IMR-90 (cell line): Measurements from ENCODE around the gene CELSR2. TPM values are rescaled to one million over a fixed set of nuclear protein-coding genes. Genes with fewer than 3 reads are reported as not detected.
A peak's percentile ranks its signal among the peaks of the same experiment; 100 is the strongest.

Experiments used
- ATAC-seq: fragments of 200-7000 bp; cut with Tn5 transposase; 2 replicates; pipeline ENCODE4 v1.9.1; 2020; ENCODE audit warnings: low read depth, mild to moderate bottlenecking, moderate library complexity
- BruUV-seq: library from RNA; stranded (reverse); fragments of 400-500 nt; replicated peaks from 2 replicates; lab custom pipeline; 2021; lab: Mats Ljungman, UMichigan
- CTCF ChIA-PET: fragments of 300-600 bp; formaldehyde crosslinking; extraction: SDS; loops from one replicate; lab custom pipeline; 2021; ENCODE audit warnings: antibody characterized with exemption; lab: Yijun Ruan, JAX
- POLR2A ChIA-PET: fragments of 300-600 bp; sonication (Branson Sonifier 250); formaldehyde crosslinking; loops from one replicate; lab custom pipeline; 2022; ENCODE audit warnings: antibody characterized with exemption; ENCODE audit not compliant: unreplicated experiment; lab: Charles Lee
- DNase-seq: peaks from one replicate; pipeline ENCODE4 v3.0.0; 2013
- H2AFZ ChIP-seq: replicated peaks from 2 replicates; pipeline ENCODE3; 2013; ENCODE audit warnings: low read length, mild to moderate bottlenecking; ENCODE audit not compliant: poor library complexity
- H2AK5ac ChIP-seq: 2 replicates; pipeline ENCODE4 v1.6.1; 2013; ENCODE audit warnings: low read depth, low read length, inconsistent platforms
- H2AK9ac ChIP-seq: replicated peaks from 2 replicates; pipeline ENCODE3; 2013; ENCODE audit warnings: mild to moderate bottlenecking, low read depth, low read length, moderate library complexity; ENCODE audit not compliant: poor library complexity
- H2BK120ac ChIP-seq: 2 replicates; pipeline ENCODE4 v1.6.1; 2013; ENCODE audit warnings: low read depth, low read length, inconsistent platforms
- H2BK15ac ChIP-seq: 3 replicates; pipeline ENCODE4 v1.6.1; 2013; ENCODE audit warnings: low read depth, low read length, inconsistent platforms
- H2BK20ac ChIP-seq: 2 replicates; pipeline ENCODE4 v1.6.1; 2013; ENCODE audit warnings: low read depth, mild to moderate bottlenecking, inconsistent platforms, low read length, moderate library complexity
- H2BK5ac ChIP-seq: 2 replicates; pipeline ENCODE4 v1.6.1; 2013; ENCODE audit warnings: mild to moderate bottlenecking, low read depth, low read length, inconsistent platforms; ENCODE audit not compliant: poor library complexity, severe bottlenecking
- H3K14ac ChIP-seq: replicated peaks from 2 replicates; pipeline ENCODE4 v1.6.1; 2013; ENCODE audit warnings: low read depth, low read length, inconsistent platforms
- H3K18ac ChIP-seq: 2 replicates; pipeline ENCODE4 v1.6.1; 2013; ENCODE audit warnings: low read depth, low read length, control low read depth
- H3K23ac ChIP-seq: 2 replicates; pipeline ENCODE4 v1.6.1; 2013; ENCODE audit warnings: low read depth, low read length, inconsistent platforms
- H3K27ac ChIP-seq: 2 replicates; pipeline ENCODE4 v1.5.1; 2013; ENCODE audit warnings: mild to moderate bottlenecking, control low read depth, low read length; ENCODE audit not compliant: insufficient read depth
- H3K27me3 ChIP-seq: 2 replicates; pipeline ENCODE4 v1.6.1; 2013; ENCODE audit warnings: low read length; ENCODE audit not compliant: control insufficient read depth, insufficient read depth
- H3K36me3 ChIP-seq: 2 replicates; pipeline ENCODE4 v1.6.1; 2013; ENCODE audit warnings: low read length, mixed read lengths; ENCODE audit not compliant: control insufficient read depth, insufficient read depth
- H3K4ac ChIP-seq: 2 replicates; pipeline ENCODE4 v1.6.1; 2013; ENCODE audit warnings: low read depth, low read length, inconsistent platforms
- H3K4me1 ChIP-seq: 2 replicates; pipeline ENCODE4 v1.6.1; 2013; ENCODE audit warnings: low read length, mixed read lengths; ENCODE audit not compliant: control insufficient read depth, insufficient read depth
- H3K4me2 ChIP-seq: 2 replicates; pipeline ENCODE4 v1.6.1; 2013; ENCODE audit warnings: low read depth, mild to moderate bottlenecking, control low read depth, low read length, moderate library complexity
- H3K4me3 ChIP-seq: 2 replicates; pipeline ENCODE4 v1.5.1; 2013; ENCODE audit warnings: low read depth, mild to moderate bottlenecking, control low read depth, low read length, moderate library complexity; ENCODE audit not compliant: insufficient read depth
- H3K56ac ChIP-seq: 2 replicates; pipeline ENCODE4 v1.6.1; 2013; ENCODE audit warnings: low read length, inconsistent platforms; ENCODE audit not compliant: insufficient read depth; ENCODE audit errors: extremely low read depth
- H3K79me1 ChIP-seq, 2 experiments: 2 replicates each; pipeline ENCODE4 v1.6.1; 2013; ENCODE audit warnings: low read length in 2 of 2, inconsistent platforms in 1 of 2, low read depth in 1 of 2
- H3K9ac ChIP-seq: 2 replicates; pipeline ENCODE4 v1.6.1; 2013; ENCODE audit warnings: low read depth, low read length, control low read depth
- H3K9me1 ChIP-seq: 2 replicates; pipeline ENCODE4 v1.6.1; 2013; ENCODE audit warnings: low read length, inconsistent platforms; ENCODE audit not compliant: insufficient read depth
- H3K9me3 ChIP-seq: 2 replicates; pipeline ENCODE4 v1.6.1; 2013; ENCODE audit warnings: low read length; ENCODE audit not compliant: control insufficient read depth, insufficient read depth
- H4K20me1 ChIP-seq: 2 replicates; pipeline ENCODE4 v1.6.1; 2013; ENCODE audit warnings: low read length, inconsistent platforms; ENCODE audit not compliant: insufficient read depth
- H4K5ac ChIP-seq: 2 replicates; pipeline ENCODE4 v1.6.1; 2013; ENCODE audit warnings: mild to moderate bottlenecking, low read depth, low read length, control low read depth
- H4K8ac ChIP-seq, 2 experiments: 2 replicates each; pipeline ENCODE4 v1.6.1; 2013; ENCODE audit warnings: low read depth in 2 of 2, low read length in 2 of 2, control low read depth in 1 of 2, inconsistent platforms in 1 of 2
- H4K91ac ChIP-seq: 2 replicates; pipeline ENCODE4 v1.6.1; 2013; ENCODE audit warnings: low read depth, low read length, inconsistent platforms; ENCODE audit not compliant: insufficient read depth
- BHLHE40 ChIP-seq: fragments of 150-350 bp; IDR thresholded peaks from 2 replicates; pipeline ENCODE4 v1.6.1; 2016; ENCODE audit warnings: mild to moderate bottlenecking, low read depth, low read length
- CEBPB ChIP-seq: IDR thresholded peaks from 2 replicates; pipeline ENCODE4 v1.6.1; 2012; ENCODE audit warnings: low read depth, low read length, improper control_type of control experiment
- CHD1 ChIP-seq: IDR thresholded peaks from 2 replicates; pipeline ENCODE4 v1.6.1; 2012; ENCODE audit warnings: low read depth, low read length, improper control_type of control experiment
- FOS ChIP-seq: fragments of 150-350 bp; IDR thresholded peaks from 2 replicates; pipeline ENCODE4 v1.6.1; 2016; ENCODE audit warnings: low read depth, low read length
- MAZ ChIP-seq: IDR thresholded peaks from 2 replicates; pipeline ENCODE4 v1.6.1; 2012; ENCODE audit warnings: low read depth, mild to moderate bottlenecking, low read length, improper control_type of control experiment, moderate library complexity, borderline replicate concordance
- MXI1 ChIP-seq: IDR thresholded peaks from 2 replicates; pipeline ENCODE4 v1.6.1; 2012; ENCODE audit warnings: low read depth, mild to moderate bottlenecking, low read length, moderate library complexity, borderline replicate concordance
- NFE2L2 ChIP-seq: fragments of 150-350 bp; IDR thresholded peaks from 2 replicates; pipeline ENCODE4 v1.6.1; 2016; ENCODE audit warnings: low read depth, mild to moderate bottlenecking, low read length
- POLR2A ChIP-seq: IDR thresholded peaks from 2 replicates; pipeline ENCODE4 v1.6.1; 2012; ENCODE audit warnings: mild to moderate bottlenecking, low read depth, low read length
- RAD21 ChIP-seq: IDR thresholded peaks from 2 replicates; pipeline ENCODE4 v1.6.1; 2012; ENCODE audit warnings: low read length, improper control_type of control experiment
- RCOR1 ChIP-seq: IDR thresholded peaks from 2 replicates; pipeline ENCODE4 v1.6.1; 2012; ENCODE audit warnings: mild to moderate bottlenecking, low read length, improper control_type of control experiment; ENCODE audit not compliant: insufficient replicate concordance
- RFX5 ChIP-seq: IDR thresholded peaks from 2 replicates; pipeline ENCODE4 v1.8.0; 2012; ENCODE audit warnings: low read depth, mild to moderate bottlenecking, low read length, moderate library complexity
- WGBS, 2 experiments: methylation state at CpG; one replicate each; pipeline versions ENCODE4 v1.1.5 to v1.1.7; 2013; ENCODE audit warnings: missing lambda C conversion rate in 2 of 2; ENCODE audit not compliant: insufficient read length in 1 of 2; ENCODE audit errors: extremely low coverage in 2 of 2; 5-methylcytosine and 5-hydroxymethylcytosine counted together
- dilution Hi-C: fragments of 300-500 bp; cut with HindIII; formaldehyde crosslinking; loops from one replicate; pipeline ENCODE4 v1.14.3; 2018; ENCODE audit warnings: low sequenced_read_pairs; ENCODE audit not compliant: unreplicated experiment
- in situ Hi-C: fragments of 300-500 bp; cut with MboI; formaldehyde crosslinking; loops from 3 replicates; pipeline ENCODE4 v1.14.3; 2019; ENCODE audit warnings: low sequenced_read_pairs, inconsistent platforms, mixed read lengths
- intact Hi-C: fragments of 100-400 bp; cut with micrococcal nuclease; formaldehyde crosslinking; loops from 2 replicates; pipeline ENCODE4 v1.10.0; 2022
- polyA plus RNA-seq, 3 experiments: library from polyadenylated mRNA; depleted of rRNA; stranded (reverse); fragments of >200 nt; gene quantifications; 2 replicates each; pipeline ENCODE4 v1.2.3, GENCODE V29; 2012; ENCODE audit warnings: low replicate concordance in 1 of 3
- total RNA-seq: library from RNA; depleted of rRNA; stranded (reverse); fragments of >200 nt; gene quantifications from 2 replicates; pipeline ENCODE4 v1.2.3, GENCODE V29; 2012
- TF ChIP-seq, protein P1 (sequence below): fragments of 150-350 bp; IDR thresholded peaks from 2 replicates; pipeline ENCODE4 v1.6.1; 2016; ENCODE audit warnings: low read depth, mild to moderate bottlenecking, low read length, moderate library complexity, borderline replicate concordance
- TF ChIP-seq, protein P2 (sequence below): conservative IDR thresholded peaks from 2 replicates; pipeline ENCODE4 v1.5.1; 2012; ENCODE audit warnings: mild to moderate bottlenecking, low read depth, low read length, improper control_type of control experiment
- TF ChIP-seq, protein P3 (sequence below): fragments of 150-350 bp; IDR thresholded peaks from 2 replicates; pipeline ENCODE4 v1.6.1; 2017; ENCODE audit warnings: mild to moderate bottlenecking, antibody characterized with exemption, low read length, low read depth

The CELSR2 gene
- total and polyA plus RNA-seq, 2 of the 4 experiments (the other 2 are of a cell fraction): 1.3 to 5.3 TPM

DNA sequence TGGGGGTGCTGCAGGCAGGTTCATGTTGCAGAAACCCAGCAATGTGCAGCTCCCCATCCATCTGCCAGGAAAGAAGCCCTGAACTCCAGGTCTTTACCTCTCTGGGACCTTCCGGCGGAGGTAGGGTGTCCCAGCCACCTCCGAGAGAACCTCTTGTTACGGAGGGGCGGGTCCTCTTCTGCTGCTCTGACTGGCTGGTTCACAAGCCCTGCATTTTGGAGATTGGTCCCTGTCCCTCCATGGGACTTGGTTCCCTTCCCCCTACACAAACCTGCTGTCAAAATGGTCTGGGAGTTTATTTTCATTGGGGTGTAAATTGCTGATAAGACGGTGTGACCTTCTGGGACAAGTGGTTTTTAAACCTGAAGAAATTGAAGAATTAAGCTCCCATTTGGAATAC is 8.0 kb upstream of the CELSR2 start:
- no peak overlapping the region for H4K91ac ChIP-seq
- no peaks in the 10 kb centered on the region for H3K27me3 ChIP-seq
- H3K9me1 ChIP-seq: peaks cover 14% of the 10 kb centered on the region
- CTCF ChIA-PET: no interaction called here
- no peak overlapping the region for H3K4me3 ChIP-seq
- H4K8ac ChIP-seq: no peak overlapping the region
- no peak overlapping the region for H2AFZ ChIP-seq
- peaks cover 22% of the 10 kb centered on the region for H4K20me1 ChIP-seq
- H3K9ac ChIP-seq: no peak overlapping the region
- in situ Hi-C loops (no loop called here), dilution Hi-C loops (no loop called here), intact Hi-C loops (no loop called here)
- BruUV-seq: no TSS peak
- DNase-seq (no peak), ATAC-seq (no peak)
- H3K23ac ChIP-seq: no peak overlapping the region
- no peak overlapping the region for H4K5ac ChIP-seq
- H3K4ac ChIP-seq: no peak overlapping the region
- no peak overlapping the region for H2BK120ac ChIP-seq
- peaks cover 11% of the 10 kb centered on the region for H3K4me1 ChIP-seq
- H3K18ac ChIP-seq: no peak overlapping the region
- H3K36me3 ChIP-seq: peaks cover 25% of the 10 kb centered on the region
- no peak overlapping the region for H2BK20ac ChIP-seq
- H3K14ac ChIP-seq: no peak overlapping the region
- POLR2A ChIA-PET: no interaction called here
- H3K27ac ChIP-seq: no peak overlapping the region
- no CpG with 5 or more reads among the region's 6 CpGs for WGBS, 2 experiments
- no peaks in the 10 kb centered on the region for H3K9me3 ChIP-seq
- H2AK9ac ChIP-seq: peak overlapping the region; percentile 15
- TF ChIP-seq CHD1: no peak
- TF ChIP-seq, protein P1, sequence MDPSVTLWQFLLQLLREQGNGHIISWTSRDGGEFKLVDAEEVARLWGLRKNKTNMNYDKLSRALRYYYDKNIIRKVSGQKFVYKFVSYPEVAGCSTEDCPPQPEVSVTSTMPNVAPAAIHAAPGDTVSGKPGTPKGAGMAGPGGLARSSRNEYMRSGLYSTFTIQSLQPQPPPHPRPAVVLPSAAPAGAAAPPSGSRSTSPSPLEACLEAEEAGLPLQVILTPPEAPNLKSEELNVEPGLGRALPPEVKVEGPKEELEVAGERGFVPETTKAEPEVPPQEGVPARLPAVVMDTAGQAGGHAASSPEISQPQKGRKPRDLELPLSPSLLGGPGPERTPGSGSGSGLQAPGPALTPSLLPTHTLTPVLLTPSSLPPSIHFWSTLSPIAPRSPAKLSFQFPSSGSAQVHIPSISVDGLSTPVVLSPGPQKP: no peak
- no peak for TF ChIP-seq MXI1
- TF ChIP-seq BHLHE40: no peak
- no peak for TF ChIP-seq RAD21
- TF ChIP-seq FOS: no peak
- TF ChIP-seq MAZ: no peak
- TF ChIP-seq, protein P2, sequence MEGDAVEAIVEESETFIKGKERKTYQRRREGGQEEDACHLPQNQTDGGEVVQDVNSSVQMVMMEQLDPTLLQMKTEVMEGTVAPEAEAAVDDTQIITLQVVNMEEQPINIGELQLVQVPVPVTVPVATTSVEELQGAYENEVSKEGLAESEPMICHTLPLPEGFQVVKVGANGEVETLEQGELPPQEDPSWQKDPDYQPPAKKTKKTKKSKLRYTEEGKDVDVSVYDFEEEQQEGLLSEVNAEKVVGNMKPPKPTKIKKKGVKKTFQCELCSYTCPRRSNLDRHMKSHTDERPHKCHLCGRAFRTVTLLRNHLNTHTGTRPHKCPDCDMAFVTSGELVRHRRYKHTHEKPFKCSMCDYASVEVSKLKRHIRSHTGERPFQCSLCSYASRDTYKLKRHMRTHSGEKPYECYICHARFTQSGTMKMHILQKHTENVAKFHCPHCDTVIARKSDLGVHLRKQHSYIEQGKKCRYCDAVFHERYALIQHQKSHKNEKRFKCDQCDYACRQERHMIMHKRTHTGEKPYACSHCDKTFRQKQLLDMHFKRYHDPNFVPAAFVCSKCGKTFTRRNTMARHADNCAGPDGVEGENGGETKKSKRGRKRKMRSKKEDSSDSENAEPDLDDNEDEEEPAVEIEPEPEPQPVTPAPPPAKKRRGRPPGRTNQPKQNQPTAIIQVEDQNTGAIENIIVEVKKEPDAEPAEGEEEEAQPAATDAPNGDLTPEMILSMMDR: no peak
- TF ChIP-seq, protein P3, sequence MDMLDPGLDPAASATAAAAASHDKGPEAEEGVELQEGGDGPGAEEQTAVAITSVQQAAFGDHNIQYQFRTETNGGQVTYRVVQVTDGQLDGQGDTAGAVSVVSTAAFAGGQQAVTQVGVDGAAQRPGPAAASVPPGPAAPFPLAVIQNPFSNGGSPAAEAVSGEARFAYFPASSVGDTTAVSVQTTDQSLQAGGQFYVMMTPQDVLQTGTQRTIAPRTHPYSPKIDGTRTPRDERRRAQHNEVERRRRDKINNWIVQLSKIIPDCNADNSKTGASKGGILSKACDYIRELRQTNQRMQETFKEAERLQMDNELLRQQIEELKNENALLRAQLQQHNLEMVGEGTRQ: no peak
- TF ChIP-seq RCOR1: no peak
- no peak for TF ChIP-seq NFE2L2
- no peak for TF ChIP-seq POLR2A
- TF ChIP-seq CEBPB: no peak
- TF ChIP-seq RFX5: no peak
- H3K4me2 ChIP-seq: no peak overlapping the region
- H2BK5ac ChIP-seq: no peak overlapping the region
- peaks cover 0 to 20% of the 10 kb centered on the region in 2 experiments; a peak in 2 of 4 replicates for H3K79me1 ChIP-seq
- no peak overlapping the region for H3K56ac ChIP-seq
- no peak overlapping the region for H2AK5ac ChIP-seq
- no peak overlapping the region for H2BK15ac ChIP-seq
